ENCODE results near the gene MIDN.

The MIDN gene

GRCh38 chr19:1288833-1289685, 40.7 kb downstream of the MIDN start:
- no peak for TF ChIP-seq CTCF (IDR thresholded peaks at IDR 0.05; ENCODE audit: insufficient read depth, low read depth, low read length, missing control alignments)
- no peak overlapping the region for H3K4me3 ChIP-seq (ENCODE audit: low read length)
- no peak for DNase-seq (ENCODE audit: low read depth)

- no peak overlapping the region for H3K4me3 ChIP-seq (ENCODE audit: low read length)
- TF ChIP-seq CTCF (IDR thresholded peaks at IDR 0.05; ENCODE audit: insufficient read depth, low read depth, low read length, missing control alignments) = no peak
- DNase-seq (ENCODE audit: low read depth) = no peak
These were observed 41.3 kb downstream of the MIDN start for GRCh38 chr19:1289686-1290025.

GRCh38 chr19:1290196-1290702, 41.9 kb downstream of the MIDN start:
- no peak for DNase-seq (ENCODE audit: low read depth)
- TF ChIP-seq CTCF (IDR thresholded peaks at IDR 0.05; ENCODE audit: insufficient read depth, low read depth, low read length, missing control alignments) = no peak
- no peak overlapping the region for H3K4me3 ChIP-seq (ENCODE audit: low read length)

- no peak for TF ChIP-seq CTCF (IDR thresholded peaks at IDR 0.05; ENCODE audit: insufficient read depth, low read depth, low read length, missing control alignments)
- H3K4me3 ChIP-seq (ENCODE audit: low read length) = no peak overlapping the region
- no peak for DNase-seq (ENCODE audit: low read depth)
These were observed 42.6 kb downstream of the MIDN start for GRCh38 chr19:1290703-1291651.

GRCh38 chr19:1291761-1292418, 43.5 kb downstream of the MIDN start:
- no peak for DNase-seq (ENCODE audit: low read depth)
- H3K4me3 ChIP-seq (ENCODE audit: low read length) = no peak overlapping the region
- no peak for TF ChIP-seq CTCF (IDR thresholded peaks at IDR 0.05; ENCODE audit: insufficient read depth, low read depth, low read length, missing control alignments)

GRCh38 chr19:1292419-1293151, 44.2 kb downstream of the MIDN start:
- DNase-seq (ENCODE audit: low read depth) = no peak
- no peak for TF ChIP-seq CTCF (IDR thresholded peaks at IDR 0.05; ENCODE audit: insufficient read depth, low read depth, low read length, missing control alignments)
- H3K4me3 ChIP-seq (ENCODE audit: low read length) = no peak overlapping the region
